Stomach (tissue), 9 donors: ENCODE measurements around the gene ANKLE1. TPM values are rescaled to one million over a fixed set of nuclear protein-coding genes. Genes with fewer than 3 reads are reported as not detected.

Source experiments
- DNase-seq, 2 donors: peaks; one replicate each; pipeline versions ENCODE4 v3.0.0 to v3.0.0-alpha.2; 2013 to 2019
- H3K27ac ChIP-seq, 5 donors: fragments of 200-600 bp in 4 of 5; sonication (generic) in 4 of 5; one replicate each; pipeline ENCODE4 v1.5.1; 2013 to 2019; ENCODE audit warnings: mild to moderate bottlenecking in 1 of 5, moderate library complexity in 1 of 5
- H3K27me3 ChIP-seq, 3 donors: fragments of 200-600 bp; sonication (generic); one replicate each; pipeline ENCODE4 v1.5.1; 2017 to 2019; ENCODE audit warnings: mixed run types in 1 of 3
- H3K36me3 ChIP-seq, 4 donors: fragments of 200-600 bp; sonication (generic); 1 replicate in 3 of 4; 2 replicates in 1 of 4; pipeline ENCODE4 v1.5.1; 2016 to 2019
- H3K4me1 ChIP-seq, 4 donors: fragments of 200-600 bp; sonication (generic); one replicate each; pipeline ENCODE4 v1.5.1; 2016 to 2019
- H3K4me3 ChIP-seq, 4 donors: fragments of 200-600 bp; sonication (generic) in 3 of 4; one replicate each; pipeline ENCODE4 v1.5.1; 2016 to 2019; ENCODE audit warnings: mild to moderate bottlenecking in 1 of 4
- H3K9me3 ChIP-seq, 4 donors: fragments of 200-600 bp; sonication (generic); one replicate each; pipeline ENCODE4 v1.5.1; 2016 to 2019
- EP300 ChIP-seq: sonication (generic); formaldehyde crosslinking; IDR thresholded peaks from one replicate; pipeline ENCODE4 v1.6.1; 2017; ENCODE audit warnings: antibody characterized with exemption
- POLR2A ChIP-seq, 4 donors: fragments of 450-650 bp; IDR thresholded peaks; one replicate each; pipeline ENCODE4 v1.6.1; 2016; ENCODE audit warnings: antibody characterized with exemption in 4 of 4, control low read depth in 2 of 4, mild to moderate bottlenecking in 1 of 4, moderate library complexity in 1 of 4
- POLR2AphosphoS5 ChIP-seq, 3 donors: sonication (generic); formaldehyde crosslinking; IDR thresholded peaks; one replicate each; pipeline ENCODE4 v1.6.1; 2016; ENCODE audit warnings: antibody characterized with exemption in 3 of 3
- WGBS, 5 donors: extraction: QIAGEN DNeasy Blood & Tissue Kit in 3 of 5; methylation state at CpG; one replicate each; pipeline versions ENCODE4 v1.1.5 to v1.1.7; 2013 to 2018; 5-methylcytosine and 5-hydroxymethylcytosine counted together
- intact Hi-C: fragments of 100-400 bp; cut with DNase I; formaldehyde crosslinking; loops from one replicate; pipeline ENCODE4 v1.15.1; 2023; ENCODE audit warnings: low total_unique reads
- polyA plus RNA-seq, 3 donors: library from polyadenylated mRNA; stranded (reverse); fragments of 200-250 nt; gene quantifications; one replicate each; pipeline ENCODE4 v1.2.3, GENCODE V29; 2013
- total RNA-seq, 5 donors: library from RNA; depleted of rRNA; stranded (reverse); fragments of >200 nt; gene quantifications; one replicate each; pipeline versions ENCODE4 v1.1.0 to v1.2.3, GENCODE V29; 2014 to 2016
- TF ChIP-seq, protein P1 (sequence below), 7 experiments: fragments of 450-650 bp in 4 of 7; fragments of 200-600 bp in 3 of 7; sonication (generic) in 3 of 7; IDR thresholded peaks; one replicate each; pipeline ENCODE4 v1.5.1; 2016 to 2019; ENCODE audit warnings: antibody characterized with exemption in 7 of 7, control low read depth in 2 of 7, mild to moderate bottlenecking in 1 of 7
- donor health status: healthy with polysubstance abuse.
- donor health status: Bipolar disorder and iron deficiency.
- donor health status: healthy.

The ANKLE1 gene
- total and polyA plus RNA-seq, 8 donors: 0.18 to 0.63 TPM; not detected in 6

DNA sequence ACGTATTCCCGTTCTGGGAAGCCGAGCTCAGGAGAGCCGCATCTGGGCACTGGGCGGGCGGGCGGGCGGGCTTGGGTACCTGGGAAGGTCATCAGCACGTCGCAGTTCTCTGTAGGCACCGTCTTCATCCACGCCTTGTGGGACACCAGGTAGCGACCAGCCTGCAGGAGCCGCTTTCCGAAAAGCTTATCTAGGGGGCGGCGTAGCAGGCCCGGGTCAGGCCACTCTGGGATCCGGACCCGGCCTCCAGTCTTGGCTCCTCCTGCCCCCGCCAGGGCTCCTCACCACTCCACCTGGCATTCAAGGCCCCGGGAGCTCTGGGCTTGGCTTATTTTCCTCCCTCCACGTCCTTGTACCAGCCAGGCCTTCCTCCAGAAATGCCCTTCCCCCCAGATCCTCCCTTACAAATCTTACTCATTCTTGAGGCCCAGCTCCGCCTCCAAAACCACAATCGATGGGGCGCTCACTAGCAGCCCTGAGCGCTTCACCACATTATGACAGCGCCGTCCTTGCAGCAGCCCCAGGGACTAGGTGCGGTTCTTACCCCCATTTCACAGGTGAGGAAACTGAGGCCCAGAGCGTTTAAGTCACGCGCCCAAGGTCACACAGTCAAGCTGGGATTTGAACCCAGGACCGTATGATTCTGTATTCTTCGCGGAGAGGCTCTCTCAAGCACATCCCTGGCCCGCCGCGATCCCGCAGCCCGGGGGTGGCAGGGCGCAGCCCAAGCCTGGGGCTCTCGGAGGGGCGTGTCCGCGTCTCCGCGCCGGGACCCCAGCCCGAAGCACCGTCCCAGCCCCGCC, 52.1 kb downstream of the ANKLE1 start:
- intact Hi-C loops: no loop called here
- peak; percentile 64 to 77 for DNase-seq

DNA sequence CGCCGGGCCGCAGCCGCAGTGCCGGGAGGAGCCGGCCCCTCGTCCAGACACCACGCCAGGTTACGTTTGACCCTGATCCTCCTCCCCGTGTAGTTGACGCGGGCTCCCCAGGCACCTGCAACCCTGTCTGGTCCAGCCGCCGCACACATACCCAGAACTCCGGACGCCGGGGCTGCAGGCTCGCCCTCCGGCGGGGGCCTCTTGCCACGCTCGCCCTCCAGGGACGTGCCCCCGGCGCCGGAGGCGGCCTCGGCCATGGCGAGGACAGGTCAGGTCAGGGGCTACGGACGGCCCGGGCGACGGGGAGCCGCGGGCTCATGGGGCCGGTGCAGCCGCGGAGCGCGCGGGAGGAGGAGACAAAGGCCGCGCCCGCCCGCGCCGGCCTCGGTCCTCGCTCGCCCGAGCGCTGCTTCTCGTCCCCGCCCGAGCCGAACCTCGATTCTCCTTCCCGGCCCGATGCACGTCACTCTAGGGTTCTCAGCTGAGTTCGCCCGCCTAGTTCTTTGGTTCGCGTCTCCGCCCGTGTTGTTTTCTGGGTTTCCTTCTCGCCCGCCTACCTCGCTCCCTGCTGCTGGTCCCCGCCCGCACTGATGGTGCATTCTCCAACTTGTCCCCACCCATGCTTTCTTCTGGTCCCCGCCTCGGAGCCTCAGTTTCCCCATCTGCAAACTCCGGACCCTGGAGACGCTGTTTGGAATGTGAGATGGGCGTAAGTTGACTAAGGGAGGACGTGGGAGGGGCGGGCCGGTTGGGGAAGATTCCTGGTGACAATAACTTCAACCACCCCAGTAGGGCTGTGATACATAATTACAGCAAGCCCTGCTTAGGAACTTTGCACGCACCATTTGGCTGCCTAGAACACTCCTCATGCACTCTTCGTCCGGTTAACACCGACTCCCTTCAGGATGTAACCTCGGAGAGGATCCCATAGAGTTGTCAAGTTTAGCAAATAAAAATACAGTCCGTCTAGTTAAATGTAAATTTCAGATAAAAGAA, 53.0 kb downstream of the ANKLE1 start, which contains the start of gene ANO8:
TSS of gene ANO8 (minus strand) at position 442 of the 996 bp plus-strand sequence. CDS start at position 257, 185 bp downstream.
- peak within 1 kb of the TSS; percentile 72 to 83 (median 74) for H3K4me3 ChIP-seq
- H3K9me3 ChIP-seq: no peaks in the 10 kb centered on the region
- H3K4me1 ChIP-seq: peaks cover 27 to 60% (median 44%) of the 10 kb centered on the region in 4 donors
- H3K27ac ChIP-seq: peak within 1 kb of the TSS; percentile 72 to 87 (median 81)
- 2 to 4% (median 2%) methylated on average over 37 to 86 of the region's 86 CpGs for WGBS, 5 donors
- no peak for TF ChIP-seq POLR2A (IDR thresholded peaks at IDR 0.05)
- peak; percentile 52 to 82 (median 81) for TF ChIP-seq POLR2AphosphoS5 (IDR thresholded peaks at IDR 0.05)
- peaks cover 0 to 20% (median 11%) of the 10 kb centered on the region in 4 donors for H3K36me3 ChIP-seq
- H3K27me3 ChIP-seq: peaks cover 0 to 20% (median 3%) of the 10 kb centered on the region in 3 donors
- DNase-seq: peak; percentile 94 to 99
- intact Hi-C loops: no loop called here

More for the DNA sequence above, 52.1 kb downstream of the ANKLE1 start:
- Histone ChIP-seq H3K27me3 (peaks cover 0 to 29% (median 11%) of the 10 kb centered on the region in 3 donors), H3K36me3 (peaks cover 0 to 14% (median 7%) of the 10 kb centered on the region in 4 donors), H3K9me3 (no peaks in the 10 kb centered on the region), H3K4me1 (peaks cover 32 to 62% (median 51%) of the 10 kb centered on the region in 4 donors), H3K4me3 (peak overlapping the region; percentile 72 to 83 (median 74)), H3K27ac (peak overlapping the region; percentile 72 to 87 (median 81))
- TF ChIP-seq EP300 (no peak), POLR2AphosphoS5 (IDR thresholded peaks at IDR 0.05) (no peak), POLR2A (IDR thresholded peaks at IDR 0.05) (no peak)
- TF ChIP-seq, protein P1, sequence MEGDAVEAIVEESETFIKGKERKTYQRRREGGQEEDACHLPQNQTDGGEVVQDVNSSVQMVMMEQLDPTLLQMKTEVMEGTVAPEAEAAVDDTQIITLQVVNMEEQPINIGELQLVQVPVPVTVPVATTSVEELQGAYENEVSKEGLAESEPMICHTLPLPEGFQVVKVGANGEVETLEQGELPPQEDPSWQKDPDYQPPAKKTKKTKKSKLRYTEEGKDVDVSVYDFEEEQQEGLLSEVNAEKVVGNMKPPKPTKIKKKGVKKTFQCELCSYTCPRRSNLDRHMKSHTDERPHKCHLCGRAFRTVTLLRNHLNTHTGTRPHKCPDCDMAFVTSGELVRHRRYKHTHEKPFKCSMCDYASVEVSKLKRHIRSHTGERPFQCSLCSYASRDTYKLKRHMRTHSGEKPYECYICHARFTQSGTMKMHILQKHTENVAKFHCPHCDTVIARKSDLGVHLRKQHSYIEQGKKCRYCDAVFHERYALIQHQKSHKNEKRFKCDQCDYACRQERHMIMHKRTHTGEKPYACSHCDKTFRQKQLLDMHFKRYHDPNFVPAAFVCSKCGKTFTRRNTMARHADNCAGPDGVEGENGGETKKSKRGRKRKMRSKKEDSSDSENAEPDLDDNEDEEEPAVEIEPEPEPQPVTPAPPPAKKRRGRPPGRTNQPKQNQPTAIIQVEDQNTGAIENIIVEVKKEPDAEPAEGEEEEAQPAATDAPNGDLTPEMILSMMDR (IDR thresholded peaks at IDR 0.05): no peak
- 34 to 57% (median 38%) methylated on average over 22 to 52 of the region's 52 CpGs for WGBS, 5 donors

DNA sequence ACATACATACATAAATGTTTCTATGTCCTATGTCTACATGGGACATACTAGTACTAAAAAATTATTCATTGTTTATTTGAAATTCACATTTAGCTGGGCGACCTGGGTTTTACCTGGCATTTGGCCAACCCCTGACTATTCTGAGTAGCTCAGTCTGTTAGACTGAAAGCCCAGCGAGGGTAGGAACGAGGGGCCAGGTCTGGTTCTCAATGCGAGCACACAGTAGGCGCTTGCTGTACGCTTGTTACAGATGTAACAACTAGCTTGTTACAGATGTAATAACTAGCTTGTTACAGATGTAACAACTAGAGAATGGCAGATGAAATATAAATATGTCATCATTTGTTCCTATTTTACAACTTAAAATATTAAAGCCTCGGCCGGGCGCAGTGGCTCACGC, 53.9 kb downstream of the ANKLE1 start:
- Histone ChIP-seq H3K36me3 (peaks cover 0 to 22% (median 8%) of the 10 kb centered on the region in 4 donors), H3K27me3 (peaks cover 0 to 11% (median 0%) of the 10 kb centered on the region in 3 donors), H3K4me1 (peaks cover 27 to 66% (median 49%) of the 10 kb centered on the region in 4 donors), H3K9me3 (no peaks in the 10 kb centered on the region), H3K27ac (no peak overlapping the region), H3K4me3 (peak overlapping the region in 1 of 4 donors; percentile 73)
- no peak for DNase-seq
- WGBS, 5 donors: 66 to 73% (median 72%) methylated on average over 10 of the region's 10 CpGs
- no peak for TF ChIP-seq POLR2A (IDR thresholded peaks at IDR 0.05)
- TF ChIP-seq, protein P1 (IDR thresholded peaks at IDR 0.05): no peak
- intact Hi-C loops: no loop called here

Other genes with a start within 250 kb of the ANKLE1 start
- gene HAUS8, start 206.4 kb upstream of the ANKLE1 start, total RNA-seq: 10 to 100 TPM in 1 of 5 donors, 1 to 10 TPM in 3, under 1 TPM in 1; 0.45 to 27.2 (median 8.3) TPM
- 10 to 100 TPM in 1 of 3 donors, 1 to 10 TPM in 2; 9.2 to 11.9 (median 9.4) TPM for gene HAUS8, start 206.4 kb upstream of the ANKLE1 start, polyA plus RNA-seq
- gene MYO9B, start 206.1 kb upstream of the ANKLE1 start, total RNA-seq: 100 to 1,000 TPM in 3 of 5 donors, 10 to 100 TPM in 2; 43.0 to 265 (median 156) TPM
- gene MYO9B, start 206.1 kb upstream of the ANKLE1 start, polyA plus RNA-seq: 10 to 100 TPM; 30.2 to 35.6 (median 30.6) TPM
- 100 to 1,000 TPM in 1 of 5 donors, 10 to 100 TPM in 3, not detected in 1; 16.2 to 113 (median 22.1) TPM for gene USE1, start 66.5 kb upstream of the ANKLE1 start, total RNA-seq
- gene USE1, start 66.5 kb upstream of the ANKLE1 start, polyA plus RNA-seq: 10 to 100 TPM; 55.3 to 68.6 (median 64.9) TPM
- 10 to 100 TPM in 1 of 5 donors, 1 to 10 TPM in 4; 4.7 to 13.0 (median 8.3) TPM for gene OCEL1, start 55.7 kb upstream of the ANKLE1 start, total RNA-seq
- gene OCEL1, start 55.7 kb upstream of the ANKLE1 start, polyA plus RNA-seq: 10 to 100 TPM; 25.9 to 43.2 (median 39.7) TPM
- gene NR2F6, start 36.0 kb upstream of the ANKLE1 start, total RNA-seq: 100 to 1,000 TPM in 1 of 5 donors, 10 to 100 TPM in 4; 35.3 to 641 (median 47.3) TPM
- 10 to 100 TPM; 34.4 to 57.9 (median 45.0) TPM for gene NR2F6, start 36.0 kb upstream of the ANKLE1 start, polyA plus RNA-seq
- gene USHBP1, start 17.2 kb upstream of the ANKLE1 start, total RNA-seq: 1 to 10 TPM in 3 of 5 donors, not detected in 2; 3.3 to 7.7 (median 4.5) TPM
- 1 to 10 TPM; 2.1 to 4.1 (median 3.5) TPM for gene USHBP1, start 17.2 kb upstream of the ANKLE1 start, polyA plus RNA-seq
- gene BABAM1, start 14.5 kb upstream of the ANKLE1 start, total RNA-seq: 100 to 1,000 TPM in 2 of 5 donors, 10 to 100 TPM in 3; 26.2 to 146 (median 59.7) TPM
- 10 to 100 TPM; 66.3 to 87.1 (median 79.9) TPM for gene BABAM1, start 14.5 kb upstream of the ANKLE1 start, polyA plus RNA-seq
- 10 to 100 TPM in 3 of 5 donors, 1 to 10 TPM in 2; 4.9 to 28.1 (median 15.2) TPM for gene ABHD8, start 21.5 kb downstream of the ANKLE1 start, total RNA-seq
- 10 to 100 TPM in 1 of 3 donors, 1 to 10 TPM in 2; 8.0 to 12.0 (median 9.8) TPM for gene ABHD8, start 21.5 kb downstream of the ANKLE1 start, polyA plus RNA-seq
- 100 to 1,000 TPM in 3 of 5 donors, 10 to 100 TPM in 1, 1 to 10 TPM in 1; 6.6 to 167 (median 142) TPM for gene MRPL34, start 24.0 kb downstream of the ANKLE1 start, total RNA-seq
- 100 to 1,000 TPM; 161 to 200 (median 192) TPM for gene MRPL34, start 24.0 kb downstream of the ANKLE1 start, polyA plus RNA-seq
- gene DDA1, start 27.7 kb downstream of the ANKLE1 start, total RNA-seq: 10 to 100 TPM in 4 of 5 donors, 1 to 10 TPM in 1; 2.2 to 56.0 (median 21.4) TPM
- 10 to 100 TPM; 30.8 to 63.7 (median 48.1) TPM for gene DDA1, start 27.7 kb downstream of the ANKLE1 start, polyA plus RNA-seq
- 10 to 100 TPM in 4 of 5 donors, 1 to 10 TPM in 1; 2.9 to 37.9 (median 23.0) TPM for gene ANO8, start 53.0 kb downstream of the ANKLE1 start, total RNA-seq
- gene ANO8, start 53.0 kb downstream of the ANKLE1 start, polyA plus RNA-seq: 1 to 10 TPM; 1.1 to 5.1 (median 3.6) TPM
- 10 to 100 TPM; 17.1 to 93.9 (median 68.7) TPM for gene GTPBP3, start 55.7 kb downstream of the ANKLE1 start, total RNA-seq
- gene GTPBP3, start 55.7 kb downstream of the ANKLE1 start, polyA plus RNA-seq: 10 to 100 TPM; 11.2 to 11.8 (median 11.4) TPM
- 10 to 100 TPM in 4 of 5 donors, 1 to 10 TPM in 1; 5.8 to 62.2 (median 25.0) TPM for gene PLVAP, start 95.4 kb downstream of the ANKLE1 start, total RNA-seq
- gene PLVAP, start 95.4 kb downstream of the ANKLE1 start, polyA plus RNA-seq: 10 to 100 TPM; 34.5 to 95.1 (median 48.6) TPM
- not detected for gene CCDC194, start 112.3 kb downstream of the ANKLE1 start, total RNA-seq
- gene CCDC194, start 112.3 kb downstream of the ANKLE1 start, polyA plus RNA-seq: not detected
- gene BST2, start 123.7 kb downstream of the ANKLE1 start, total RNA-seq: 100 to 1,000 TPM in 2 of 5 donors, 10 to 100 TPM in 2, 1 to 10 TPM in 1; 6.4 to 182 (median 38.4) TPM
- gene BST2, start 123.7 kb downstream of the ANKLE1 start, polyA plus RNA-seq: 10 to 100 TPM; 34.4 to 68.0 (median 59.1) TPM
- 10 to 100 TPM in 4 of 5 donors, 1 to 10 TPM in 1; 9.9 to 76.3 (median 44.0) TPM for gene MVB12A, start 138.1 kb downstream of the ANKLE1 start, total RNA-seq
- gene MVB12A, start 138.1 kb downstream of the ANKLE1 start, polyA plus RNA-seq: 10 to 100 TPM; 63.7 to 67.0 (median 66.0) TPM
- not detected for gene TMEM221, start 166.8 kb downstream of the ANKLE1 start, total RNA-seq
- gene TMEM221, start 166.8 kb downstream of the ANKLE1 start, polyA plus RNA-seq: under 1 TPM in 1 of 3 donors, not detected in 2; 0.20 TPM
- under 1 TPM in 1 of 5 donors, not detected in 4; 0.92 TPM for gene NXNL1, start 179.0 kb downstream of the ANKLE1 start, total RNA-seq
- gene NXNL1, start 179.0 kb downstream of the ANKLE1 start, polyA plus RNA-seq: not detected
- gene SLC27A1, start 188.6 kb downstream of the ANKLE1 start, total RNA-seq: 100 to 1,000 TPM in 1 of 5 donors, 10 to 100 TPM in 3, 1 to 10 TPM in 1; 5.5 to 116 (median 43.8) TPM
- gene SLC27A1, start 188.6 kb downstream of the ANKLE1 start, polyA plus RNA-seq: 10 to 100 TPM in 1 of 3 donors, 1 to 10 TPM in 2; 4.0 to 12.7 (median 9.0) TPM
- 100 to 1,000 TPM in 1 of 5 donors, 10 to 100 TPM in 3, 1 to 10 TPM in 1; 2.9 to 258 (median 32.9) TPM for gene PGLS, start 229.7 kb downstream of the ANKLE1 start, total RNA-seq
- gene PGLS, start 229.7 kb downstream of the ANKLE1 start, polyA plus RNA-seq: 100 to 1,000 TPM in 2 of 3 donors, 10 to 100 TPM in 1; 85.0 to 120 (median 114) TPM